Gastrocnemius medialis (tissue), 4 donors: ENCODE results near the gene ATP9B.

Experiments used
- POLR2A ChIP-seq, 2 donors: fragments of 450-650 bp; IDR thresholded peaks; one replicate each; pipeline ENCODE4 v1.6.1; 2017; ENCODE audit warnings: antibody characterized with exemption in 2 of 2, mild to moderate bottlenecking in 2 of 2, moderate library complexity in 2 of 2
- TF ChIP-seq, protein P1 (sequence below), 5 experiments: fragments of 450-650 bp in 3 of 5; fragments of 200-600 bp in 2 of 5; sonication (generic) in 2 of 5; IDR thresholded peaks in 4 of 5; conservative IDR thresholded peaks in 1 of 5; 1 replicate in 4 of 5; 2 replicates in 1 of 5; pipeline ENCODE4 v1.5.1; 2016 to 2019; ENCODE audit warnings: antibody characterized with exemption in 5 of 5, mild to moderate bottlenecking in 3 of 5, moderate library complexity in 3 of 5

- TF ChIP-seq, protein P1, sequence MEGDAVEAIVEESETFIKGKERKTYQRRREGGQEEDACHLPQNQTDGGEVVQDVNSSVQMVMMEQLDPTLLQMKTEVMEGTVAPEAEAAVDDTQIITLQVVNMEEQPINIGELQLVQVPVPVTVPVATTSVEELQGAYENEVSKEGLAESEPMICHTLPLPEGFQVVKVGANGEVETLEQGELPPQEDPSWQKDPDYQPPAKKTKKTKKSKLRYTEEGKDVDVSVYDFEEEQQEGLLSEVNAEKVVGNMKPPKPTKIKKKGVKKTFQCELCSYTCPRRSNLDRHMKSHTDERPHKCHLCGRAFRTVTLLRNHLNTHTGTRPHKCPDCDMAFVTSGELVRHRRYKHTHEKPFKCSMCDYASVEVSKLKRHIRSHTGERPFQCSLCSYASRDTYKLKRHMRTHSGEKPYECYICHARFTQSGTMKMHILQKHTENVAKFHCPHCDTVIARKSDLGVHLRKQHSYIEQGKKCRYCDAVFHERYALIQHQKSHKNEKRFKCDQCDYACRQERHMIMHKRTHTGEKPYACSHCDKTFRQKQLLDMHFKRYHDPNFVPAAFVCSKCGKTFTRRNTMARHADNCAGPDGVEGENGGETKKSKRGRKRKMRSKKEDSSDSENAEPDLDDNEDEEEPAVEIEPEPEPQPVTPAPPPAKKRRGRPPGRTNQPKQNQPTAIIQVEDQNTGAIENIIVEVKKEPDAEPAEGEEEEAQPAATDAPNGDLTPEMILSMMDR (IDR thresholded peaks at IDR 0.05 in 4 of 5, conservative IDR thresholded peaks at IDR 0.05 in 1 of 5), result no peak
- no peak for TF ChIP-seq POLR2A (IDR thresholded peaks at IDR 0.05)
Observed at GRCh38 chr18:79197531-79197930, 128.3 kb downstream of the ATP9B start.
